ENCODE measurements around the gene GRIN2B. TPM values are rescaled to one million over a fixed set of nuclear protein-coding genes. Genes with fewer than 3 reads are reported as not detected.

GRIN2B gene
- total and polyA plus RNA-seq, 9 of the 15 experiments (the other 6 are each of a cell fraction or from before 2014, with no cell fraction given), result not detected

DNA sequence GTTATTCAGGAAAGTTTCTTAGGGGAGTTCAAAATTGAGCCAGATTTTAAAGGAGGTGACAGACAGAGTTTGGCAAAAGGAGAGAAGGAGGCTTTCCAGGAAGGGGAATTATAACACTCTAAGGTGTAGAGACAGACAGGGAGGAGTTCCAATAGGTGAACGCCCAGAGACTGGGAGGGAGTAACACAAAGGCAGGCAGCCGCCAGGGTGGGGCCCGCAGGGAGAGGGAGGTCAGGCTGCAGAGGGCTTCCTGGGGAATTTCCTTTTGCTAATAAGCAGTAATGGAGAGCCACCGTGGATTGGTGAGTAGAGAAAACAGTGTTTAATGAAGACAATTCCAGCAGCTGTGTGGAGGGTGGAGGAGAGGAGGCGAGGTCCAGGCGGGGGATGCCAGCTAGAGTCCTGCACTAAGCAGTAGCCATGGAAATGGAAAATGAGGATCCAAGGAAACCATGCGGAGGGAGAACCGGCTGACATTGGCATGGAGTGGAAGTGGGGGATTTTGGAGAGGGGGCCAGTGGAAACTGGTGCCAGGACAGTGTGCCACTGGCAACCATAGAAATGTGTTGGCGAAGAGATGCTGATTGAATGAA is 22.2 kb downstream of the GRIN2B start:
- FAIRE-seq (no peak), ATAC-seq (no peak), DNase-seq (ENCODE audit: extremely low read depth in 1 of 4, low spot score in 3 of 4) (no peak)
- CTCF ChIA-PET (ENCODE audit: low intra/inter-chr PET ratio), result no interaction called here
- H3K9me1 ChIP-seq (ENCODE audit: control insufficient read depth, insufficient read depth, low read length), result no peaks in the 10 kb centered on the region
- intact Hi-C loops (cut with micrococcal nuclease), result no loop called here
- TF ChIP-seq NELFE (IDR thresholded peaks at IDR 0.05; ENCODE audit: insufficient read depth, insufficient read length) (no peak), THAP12 (CRISPR knock-in tag; IDR thresholded peaks at IDR 0.05) (no peak), ZNF23 (CRISPR knock-in tag; IDR thresholded peaks at IDR 0.05) (no peak), ZNF24 (IDR thresholded peaks at IDR 0.05) (no peak), SRSF3 (IDR thresholded peaks at IDR 0.05; ENCODE audit: insufficient read depth, low read length) (no peak), ELF4 (CRISPR knock-in tag; IDR thresholded peaks at IDR 0.05) (no peak), FOXK1 (CRISPR knock-in tag; IDR thresholded peaks at IDR 0.05; ENCODE audit: borderline replicate concordance) (no peak), ZBTB17 (CRISPR knock-in tag; IDR thresholded peaks at IDR 0.05) (no peak), HBP1 (CRISPR knock-in tag; IDR thresholded peaks at IDR 0.05) (no peak), E2F4 (CRISPR knock-in tag; IDR thresholded peaks at IDR 0.05; ENCODE audit: low read depth) (no peak), ETS2 (tag; IDR thresholded peaks at IDR 0.05; ENCODE audit: borderline replicate concordance, poor library complexity, severe bottlenecking) (no peak), HES1 (IDR thresholded peaks at IDR 0.05; ENCODE audit: low read depth) (no peak), KDM4B (IDR thresholded peaks at IDR 0.05; ENCODE audit: borderline replicate concordance in 2 of 2, low read depth in 1 of 2) (no peak)
- POLR2A ChIA-PET, result no interaction called here
- no peak overlapping the region for H3K27ac ChIP-seq (ENCODE audit: extremely low read depth, low read depth, low read length)
- no peaks in the 10 kb centered on the region for H3K79me2 ChIP-seq (ENCODE audit: control insufficient read depth, insufficient read depth, low read length)
- no peak overlapping the region for H3K4me3 ChIP-seq
- no peaks in the 10 kb centered on the region for H3K36me3 ChIP-seq (ENCODE audit: control insufficient read depth, insufficient read depth, low read length)
- H2AFZ ChIP-seq (ENCODE audit: low read depth, low read length), result no peak overlapping the region
- no TSS peak for BruUV-seq (replicated peaks)
- no peaks in the 10 kb centered on the region for H3K4me1 ChIP-seq (replicated peaks in 1 of 2; ENCODE audit: control insufficient read depth in 2 of 2, insufficient read depth in 2 of 2, low read length in 2 of 2)
- H3K9ac ChIP-seq (ENCODE audit: insufficient read depth in 1 of 2, low read depth in 2 of 2, low read length in 2 of 2), result no peak overlapping the region
- no peak overlapping the region for H3K4me2 ChIP-seq (ENCODE audit: insufficient read depth, low read length)
- no peaks in the 10 kb centered on the region for H3K9me3 ChIP-seq (replicated peaks; ENCODE audit: control insufficient read depth, insufficient read depth, low read depth, low read length)
- H4K20me1 ChIP-seq (replicated peaks; ENCODE audit: control insufficient read depth, insufficient read depth, low read length), result no peaks in the 10 kb centered on the region
- 2% methylated on average over 6 of the region's 9 CpGs for WGBS (ENCODE audit: insufficient coverage, low coverage, missing lambda C conversion rate)
- peaks cover 0 to 8% of the 10 kb centered on the region in 2 experiments; a peak in 1 of 5 replicates for H3K27me3 ChIP-seq (ENCODE audit: control insufficient read depth in 2 of 2, insufficient read depth in 2 of 2, low read length in 2 of 2)
- in situ Hi-C loops (cut with MboI), result no loop called here
